A673 (cell line): ENCODE results near the gene SPATA25. TPM values are rescaled to one million over a fixed set of nuclear protein-coding genes. Genes with fewer than 3 reads are reported as not detected.

Source experiments
- BruUV-seq: library from RNA; stranded (reverse); fragments of 400-500 nt; replicated peaks from 2 replicates; lab custom pipeline; 2021; lab: Mats Ljungman, UMichigan
- CTCF ChIA-PET: fragments of 300-600 bp; sonication (Branson Sonifier 250); formaldehyde crosslinking; loops from one replicate; lab custom pipeline; 2022; ENCODE audit warnings: antibody characterized with exemption; lab: Charles Lee
- POLR2A ChIA-PET: fragments of 300-600 bp; sonication (Branson Sonifier 250); formaldehyde crosslinking; loops from one replicate; lab custom pipeline; 2022; ENCODE audit warnings: antibody characterized with exemption; ENCODE audit not compliant: low non-redundant PET; lab: Charles Lee
- DNase-seq: peaks from one replicate; pipeline ENCODE4 v3.0.0-alpha.2; 2015; ENCODE audit warnings: low spot score
- H3K27ac ChIP-seq: fragments of 200-600 bp; sonication (generic); 2 replicates; pipeline ENCODE4 v1.5.1; 2016; ENCODE audit warnings: mixed run types, low read depth, mild to moderate bottlenecking, mixed read lengths, antibody characterized with exemption, low read length; ENCODE audit not compliant: poor library complexity, severe bottlenecking
- H3K27me3 ChIP-seq: fragments of 200-600 bp; sonication (generic); replicated peaks from 2 replicates; pipeline ENCODE4 v1.6.1; 2017; ENCODE audit warnings: mixed run types, low read depth, mild to moderate bottlenecking, mixed read lengths, antibody characterized with exemption, low read length; ENCODE audit not compliant: insufficient read depth, poor library complexity
- H3K36me3 ChIP-seq: fragments of 200-600 bp; sonication (generic); 2 replicates; pipeline ENCODE4 v1.6.1; 2016; ENCODE audit warnings: mixed run types, mild to moderate bottlenecking, mixed read lengths, antibody characterized with exemption, low read length; ENCODE audit not compliant: insufficient read depth, poor library complexity, severe bottlenecking
- H3K4me1 ChIP-seq: fragments of 200-600 bp; sonication (generic); 2 replicates; pipeline ENCODE4 v1.6.1; 2017; ENCODE audit warnings: mixed run types, mild to moderate bottlenecking, mixed read lengths, antibody characterized with exemption, low read length; ENCODE audit not compliant: insufficient read depth, poor library complexity, severe bottlenecking
- H3K4me3 ChIP-seq: fragments of 200-600 bp; sonication (generic); 2 replicates; pipeline ENCODE4 v1.5.1; 2016; ENCODE audit warnings: low read depth, mixed run types, mild to moderate bottlenecking, mixed read lengths, low read length; ENCODE audit not compliant: poor library complexity, severe bottlenecking
- H3K9me3 ChIP-seq: fragments of 200-600 bp; sonication (generic); 2 replicates; pipeline ENCODE4 v1.6.1; 2016; ENCODE audit warnings: mixed run types, low read depth, mild to moderate bottlenecking, mixed read lengths, antibody characterized with exemption, low read length; ENCODE audit not compliant: poor library complexity, severe bottlenecking
- EZH2 ChIP-seq: fragments of 200-600 bp; sonication (generic); IDR thresholded peaks from 2 replicates; pipeline ENCODE4 v1.6.1; 2017; ENCODE audit warnings: borderline replicate concordance, low read depth, mild to moderate bottlenecking, mixed read lengths, antibody characterized with exemption, low read length; ENCODE audit not compliant: poor library complexity, severe bottlenecking
- intact Hi-C: fragments of 100-400 bp; cut with micrococcal nuclease; formaldehyde crosslinking; loops from one replicate; pipeline ENCODE4 v1.10.0; 2022; ENCODE audit not compliant: unreplicated experiment
- total RNA-seq: library from RNA; stranded (reverse); gene quantifications from 2 replicates; pipeline ENCODE4 v1.2.3, GENCODE V29; 2021
- TF ChIP-seq, protein P1 (sequence below): fragments of 300-800, 200-600 bp; sonication (generic); conservative IDR thresholded peaks from 2 replicates; pipeline ENCODE4 v1.5.1; 2017; ENCODE audit warnings: low read depth, mild to moderate bottlenecking, antibody characterized with exemption, low read length, moderate library complexity, mixed read lengths

SPATA25 gene
- total RNA-seq, 1 experiment from 2014 or later, result 1.9 TPM

DNA sequence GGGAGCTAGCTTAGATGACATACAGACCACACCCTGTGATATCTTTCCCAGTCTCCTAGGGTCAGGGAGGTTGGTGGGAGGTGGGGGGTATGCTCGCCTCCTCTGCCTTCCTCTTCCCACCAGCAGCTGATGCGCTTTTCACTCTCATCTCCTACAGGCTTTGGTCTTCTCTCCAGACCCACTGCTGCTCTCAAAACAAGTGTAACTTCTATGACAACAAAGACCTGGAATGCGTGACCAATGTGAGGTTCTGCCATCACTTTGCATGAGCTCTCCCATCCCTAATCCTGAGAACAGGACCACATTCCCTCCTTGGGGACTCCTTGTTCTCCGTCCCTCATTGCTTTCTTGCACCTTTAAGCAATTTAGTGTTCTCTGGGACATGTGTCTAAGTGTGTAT is 6.4 kb upstream of the SPATA25 start:
- Histone ChIP-seq H3K4me1 (peaks cover 8% of the 10 kb centered on the region), H3K4me3 (no peak overlapping the region), H3K27me3 (no peaks in the 10 kb centered on the region), H3K9me3 (no peaks in the 10 kb centered on the region), H3K36me3 (peaks cover 21% of the 10 kb centered on the region), H3K27ac (no peak overlapping the region)
- ChIA-PET POLR2A (no interaction called here), CTCF (no interaction called here)
- intact Hi-C loops, result loop anchor here (10.0 kb wide), 1 partner anchor 71 kb away; no protein-coding TSS in a partner anchor
- peak; percentile 36 for DNase-seq
- TF ChIP-seq, protein P1, sequence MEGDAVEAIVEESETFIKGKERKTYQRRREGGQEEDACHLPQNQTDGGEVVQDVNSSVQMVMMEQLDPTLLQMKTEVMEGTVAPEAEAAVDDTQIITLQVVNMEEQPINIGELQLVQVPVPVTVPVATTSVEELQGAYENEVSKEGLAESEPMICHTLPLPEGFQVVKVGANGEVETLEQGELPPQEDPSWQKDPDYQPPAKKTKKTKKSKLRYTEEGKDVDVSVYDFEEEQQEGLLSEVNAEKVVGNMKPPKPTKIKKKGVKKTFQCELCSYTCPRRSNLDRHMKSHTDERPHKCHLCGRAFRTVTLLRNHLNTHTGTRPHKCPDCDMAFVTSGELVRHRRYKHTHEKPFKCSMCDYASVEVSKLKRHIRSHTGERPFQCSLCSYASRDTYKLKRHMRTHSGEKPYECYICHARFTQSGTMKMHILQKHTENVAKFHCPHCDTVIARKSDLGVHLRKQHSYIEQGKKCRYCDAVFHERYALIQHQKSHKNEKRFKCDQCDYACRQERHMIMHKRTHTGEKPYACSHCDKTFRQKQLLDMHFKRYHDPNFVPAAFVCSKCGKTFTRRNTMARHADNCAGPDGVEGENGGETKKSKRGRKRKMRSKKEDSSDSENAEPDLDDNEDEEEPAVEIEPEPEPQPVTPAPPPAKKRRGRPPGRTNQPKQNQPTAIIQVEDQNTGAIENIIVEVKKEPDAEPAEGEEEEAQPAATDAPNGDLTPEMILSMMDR, result no peak
- no peak for TF ChIP-seq EZH2
- no TSS peak for BruUV-seq

DNA sequence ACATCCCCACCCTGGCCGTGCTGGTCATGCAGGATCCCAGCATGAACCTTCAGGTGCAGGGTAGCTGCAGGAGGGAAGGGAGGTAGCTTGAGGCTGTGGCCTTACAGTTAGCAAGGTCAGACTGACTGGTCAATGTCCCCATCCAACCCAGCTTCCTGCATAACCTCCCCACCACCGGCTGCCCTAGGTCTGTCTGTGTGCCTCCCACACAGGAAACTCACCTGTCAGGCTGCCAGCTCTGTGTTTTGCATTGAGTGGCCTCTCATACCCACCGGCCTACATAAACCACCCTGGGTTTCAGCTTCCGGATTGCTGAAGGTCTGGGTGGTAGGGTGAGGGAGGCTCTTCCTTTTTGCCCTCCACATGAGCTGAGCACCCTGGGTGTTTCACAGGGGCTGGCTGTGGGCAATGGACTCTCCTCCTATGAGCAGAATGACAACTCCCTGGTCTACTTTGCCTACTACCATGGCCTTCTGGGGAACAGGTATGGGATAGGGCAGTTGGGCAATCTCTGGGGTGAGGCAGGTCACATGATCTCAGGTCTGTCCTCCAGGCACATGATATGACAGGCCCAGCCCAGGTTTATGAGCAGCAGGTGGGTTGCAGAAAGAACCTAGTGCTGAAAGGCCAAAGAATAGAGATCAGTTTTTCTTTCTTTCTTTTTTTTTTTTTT is 5.5 kb upstream of the SPATA25 start:
- Histone ChIP-seq H3K4me1 (peaks cover 8% of the 10 kb centered on the region), H3K27me3 (no peaks in the 10 kb centered on the region), H3K4me3 (no peak overlapping the region), H3K27ac (no peak overlapping the region), H3K36me3 (peaks cover 14% of the 10 kb centered on the region), H3K9me3 (no peaks in the 10 kb centered on the region)
- ChIA-PET CTCF (no interaction called here), POLR2A (no interaction called here)
- BruUV-seq, result TSS peak; percentile 32
- no peak for DNase-seq
- TF ChIP-seq, protein P1, result no peak
- no peak for TF ChIP-seq EZH2
- intact Hi-C loops, result loop anchor here (10.0 kb wide), 1 partner anchor 72 kb away; no protein-coding TSS in a partner anchor

DNA sequence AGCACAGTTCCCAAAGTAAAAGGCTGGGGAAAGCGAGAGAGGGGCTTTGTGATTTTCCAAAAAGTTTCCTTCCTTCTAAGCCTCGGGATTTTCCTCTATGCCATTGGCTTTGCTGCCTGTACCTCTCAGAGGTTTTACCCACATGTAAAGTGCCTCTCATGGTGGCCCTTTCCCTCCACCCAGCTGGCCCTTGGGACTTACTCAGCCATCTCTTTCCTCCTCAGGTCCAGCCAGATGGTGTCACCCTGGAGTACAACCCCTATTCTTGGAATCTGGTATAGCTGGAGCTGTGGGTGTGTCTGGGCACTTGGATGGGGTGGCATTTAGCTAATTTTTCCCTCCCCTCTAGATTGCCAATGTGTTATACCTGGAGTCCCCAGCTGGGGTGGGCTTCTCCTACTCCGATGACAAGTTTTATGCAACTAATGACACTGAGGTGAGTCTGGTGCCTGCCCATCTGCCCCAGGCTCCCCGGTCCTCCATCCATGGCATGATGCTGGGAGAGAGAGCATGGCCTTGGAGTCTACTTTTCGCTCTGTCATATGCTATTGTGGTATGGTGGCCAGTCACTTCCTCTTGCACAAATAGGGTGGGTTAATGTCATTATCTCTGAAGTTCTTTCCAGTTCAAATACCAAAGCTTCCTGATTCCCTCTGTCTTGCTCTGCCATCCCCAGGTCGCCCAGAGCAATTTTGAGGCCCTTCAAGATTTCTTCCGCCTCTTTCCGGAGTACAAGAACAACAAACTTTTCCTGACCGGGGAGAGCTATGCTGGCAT is 4.8 kb upstream of the SPATA25 start:
- Histone ChIP-seq H3K4me1 (peaks cover 8% of the 10 kb centered on the region), H3K9me3 (no peaks in the 10 kb centered on the region), H3K27me3 (no peaks in the 10 kb centered on the region), H3K27ac (peak overlapping the region; percentile 69), H3K4me3 (peak overlapping the region; percentile 71), H3K36me3 (peaks cover 7% of the 10 kb centered on the region)
- ChIA-PET POLR2A (no interaction called here), CTCF (interaction anchor here (0.5 kb wide), 1 partner anchor 131 kb away, joined by 3 read pairs; no protein-coding TSS in a partner anchor)
- TF ChIP-seq EZH2, result no peak
- TF ChIP-seq, protein P1, result no peak
- no TSS peak for BruUV-seq
- DNase-seq, result peak; percentile 34
- intact Hi-C loops, result loop anchor here (10.0 kb wide), 1 partner anchor 73 kb away; no protein-coding TSS in a partner anchor
